ENCODE data around the gene KREMEN1.

The KREMEN1 gene

DNA sequence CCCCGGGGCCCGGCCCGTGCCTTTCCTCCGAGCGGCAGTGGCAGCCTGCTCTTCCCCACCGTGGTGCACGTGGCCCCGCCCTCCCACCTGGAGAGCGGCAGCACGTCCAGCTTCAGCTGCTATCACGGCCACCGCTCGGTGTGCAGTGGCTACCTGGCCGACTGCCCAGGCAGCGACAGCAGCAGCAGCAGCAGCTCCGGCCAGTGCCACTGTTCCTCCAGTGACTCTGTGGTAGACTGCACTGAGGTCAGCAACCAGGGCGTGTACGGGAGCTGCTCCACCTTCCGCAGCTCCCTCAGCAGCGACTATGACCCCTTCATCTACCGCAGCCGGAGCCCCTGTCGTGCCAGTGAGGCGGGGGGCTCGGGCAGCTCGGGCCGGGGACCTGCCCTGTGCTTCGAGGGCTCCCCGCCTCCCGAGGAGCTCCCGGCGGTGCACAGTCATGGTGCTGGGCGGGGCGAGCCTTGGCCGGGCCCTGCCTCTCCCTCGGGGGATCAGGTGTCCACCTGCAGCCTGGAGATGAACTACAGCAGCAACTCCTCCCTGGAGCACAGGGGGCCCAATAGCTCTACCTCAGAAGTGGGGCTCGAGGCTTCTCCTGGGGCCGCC lies 23.1 kb upstream of the KREMEN1 start:
- no peak for DNase-seq

- no peak for DNase-seq
Observed at GRCh38 chr22:29050457-29050856, 22.4 kb upstream of the KREMEN1 start.

DNA sequence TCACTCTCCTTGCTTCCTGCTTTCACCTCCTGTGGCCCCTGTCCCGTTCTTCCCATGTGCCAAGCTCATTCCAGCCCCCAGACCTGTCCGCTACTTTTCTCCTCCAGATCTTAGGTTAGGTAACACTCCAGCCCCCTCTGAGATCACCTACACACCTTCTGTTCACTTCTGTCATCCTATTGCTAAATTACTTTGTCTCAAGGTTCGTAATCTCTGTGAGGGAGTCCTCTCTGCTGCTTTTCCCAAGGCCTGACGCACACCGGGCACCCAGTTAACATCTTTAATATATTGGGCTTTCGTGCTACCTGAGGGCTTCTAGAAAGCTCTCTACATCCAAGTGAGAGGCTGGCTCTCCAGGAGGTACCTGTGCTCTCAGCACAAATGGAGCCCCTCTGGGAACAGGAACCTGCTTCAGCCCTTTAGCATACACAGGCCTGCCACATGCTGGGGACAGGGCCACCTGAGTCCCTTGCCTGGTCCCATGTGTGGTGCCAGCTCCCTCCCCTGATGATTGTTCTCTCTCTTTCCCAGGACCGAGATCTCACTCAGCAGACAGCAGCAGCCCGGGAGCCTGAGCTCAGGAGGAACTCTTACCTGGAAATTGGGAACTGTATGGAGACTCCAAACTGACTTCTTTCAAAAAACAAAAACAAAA lies 19.7 kb upstream of the KREMEN1 start:
- no peak for DNase-seq

DNA sequence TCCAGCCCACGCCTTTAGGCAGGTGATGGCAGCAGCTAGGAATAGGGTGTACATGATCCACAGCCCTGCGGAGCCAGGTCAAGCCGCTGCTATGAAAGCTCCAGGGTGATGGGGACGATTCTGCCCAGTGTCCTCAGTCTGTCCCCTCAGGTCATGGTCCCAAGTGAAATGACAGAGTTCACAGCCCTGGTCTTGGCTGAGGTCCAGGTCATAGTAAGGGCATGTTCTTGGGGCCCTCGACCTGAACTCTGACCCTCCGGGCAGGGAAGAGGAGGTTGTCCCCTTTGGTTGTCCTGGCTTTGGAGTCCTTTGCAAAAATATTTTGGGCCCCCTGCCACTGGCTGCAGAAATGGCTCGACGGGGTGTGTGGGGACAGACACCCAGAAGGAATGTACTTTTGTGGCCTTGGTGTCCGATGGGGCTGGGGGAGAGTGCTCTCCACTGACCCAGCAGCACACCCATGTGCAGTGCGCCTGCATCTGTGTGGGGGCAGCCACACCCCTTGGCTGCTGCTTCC lies 18.5 kb upstream of the KREMEN1 start:
- DNase-seq, result no peak

DNA sequence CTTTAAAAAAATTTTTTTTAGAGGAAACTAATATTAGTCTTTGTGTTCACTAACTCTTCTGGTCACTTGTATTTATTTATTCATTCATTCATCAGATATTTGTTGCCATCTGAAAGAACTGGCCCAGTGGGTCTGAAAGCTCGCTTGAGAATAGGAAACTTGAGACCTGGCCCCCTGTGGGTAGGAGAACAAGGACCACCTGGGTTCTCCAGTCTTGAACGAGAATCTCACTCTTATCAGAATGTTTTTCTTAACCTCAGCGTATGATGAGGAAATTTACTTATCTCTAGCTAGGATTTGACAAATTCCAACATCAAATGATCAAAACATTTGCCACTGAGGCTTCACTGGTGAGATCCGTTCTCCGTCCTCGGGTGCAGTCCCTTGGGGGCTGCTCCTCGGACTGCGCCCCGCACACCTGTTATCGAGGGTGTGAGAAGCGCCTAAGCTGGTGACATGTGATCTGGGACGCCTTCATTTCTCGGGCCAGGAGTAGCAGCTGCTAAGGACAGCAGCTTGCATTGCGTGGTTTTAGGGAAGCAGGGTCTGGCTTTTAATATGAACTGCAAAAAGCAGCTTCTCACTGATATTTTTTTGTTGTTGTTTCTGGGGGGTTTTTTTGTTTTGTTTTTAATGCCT lies 17.5 kb upstream of the KREMEN1 start:
- DNase-seq, result no peak

GRCh38 chr22:29056472-29056871 lies 16.4 kb upstream of the KREMEN1 start:
- DNase-seq, result no peak

DNA sequence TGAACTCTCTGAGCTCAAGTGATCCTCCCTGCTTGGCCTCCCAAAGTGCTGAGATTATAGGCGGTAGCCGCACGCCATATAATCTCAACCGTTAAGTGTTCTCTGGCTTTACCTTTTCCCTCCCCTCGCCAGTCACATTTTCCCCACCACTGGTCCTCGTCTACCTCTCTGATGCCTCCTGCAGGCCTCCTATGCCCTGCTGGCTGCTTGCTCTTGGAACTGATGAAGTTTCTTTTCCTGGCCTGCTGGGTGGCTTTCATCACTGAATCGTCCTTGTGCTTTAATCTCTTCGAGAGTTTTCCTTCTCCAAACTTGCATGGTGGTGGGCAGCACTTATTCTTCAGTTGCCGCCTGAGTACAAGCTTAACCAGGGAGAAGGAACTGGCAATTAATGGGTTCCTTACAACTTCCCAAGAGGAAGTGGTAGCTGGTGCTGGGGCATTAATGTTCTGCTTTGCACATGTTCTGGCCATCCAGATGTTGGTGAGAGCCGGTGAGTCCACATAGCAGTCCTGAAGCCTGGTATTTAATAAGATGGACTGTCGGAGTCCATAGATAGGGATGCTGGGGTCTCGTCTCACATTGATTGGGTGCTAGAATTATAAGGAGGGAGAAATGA lies 12.5 kb upstream of the KREMEN1 start:
- no peak for DNase-seq

DNA sequence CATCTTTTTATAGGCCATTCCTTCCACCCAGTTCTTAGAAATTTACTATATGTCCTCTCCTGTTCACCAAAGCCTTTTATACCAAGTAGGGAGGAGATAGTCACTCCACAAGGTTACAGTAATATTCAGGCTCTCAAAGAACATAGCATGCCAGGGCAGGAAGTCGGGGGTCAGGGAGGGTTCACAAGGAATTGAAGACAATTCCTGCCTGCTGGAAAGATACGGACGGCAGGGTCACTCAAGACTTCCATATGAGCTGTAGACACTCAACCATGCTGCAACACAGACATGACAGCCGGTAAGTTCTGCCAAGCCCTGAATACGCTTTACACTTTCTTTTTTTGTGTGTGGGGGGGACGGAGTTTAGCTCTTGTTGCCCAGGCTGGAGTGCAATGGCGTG lies 11.9 kb upstream of the KREMEN1 start:
- DNase-seq, result no peak

DNA sequence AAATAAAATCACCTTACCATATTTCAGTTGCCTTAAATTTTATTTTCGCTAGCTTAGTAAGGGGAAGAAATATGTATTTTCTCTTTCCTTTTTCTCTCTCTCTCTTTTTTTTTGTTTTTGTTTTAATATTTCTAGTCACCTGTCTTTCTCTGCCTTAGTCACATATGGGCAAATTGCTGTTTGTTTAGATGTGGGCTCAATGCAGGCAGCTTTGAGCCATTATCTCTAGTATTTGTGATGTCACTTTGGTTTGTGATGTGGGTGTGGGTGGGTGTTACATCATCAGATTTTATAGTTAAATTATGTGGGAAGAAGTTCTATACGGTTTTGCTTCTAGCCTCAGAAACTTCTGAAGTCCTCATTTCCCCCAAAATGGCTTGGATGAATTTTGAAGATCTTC lies 11.1 kb upstream of the KREMEN1 start, which contains the start of gene C22orf31:
TSS of gene C22orf31 (minus strand) at position 59 of the 400 bp plus-strand sequence. CDS start at position 20, 39 bp downstream.
- DNase-seq, result no peak

GRCh38 chr22:29062286-29062821 lies 10.5 kb upstream of the KREMEN1 start:
- DNase-seq, result no peak

GRCh38 chr22:29065468-29066190 lies 7.2 kb upstream of the KREMEN1 start:
- no peak for DNase-seq

GRCh38 chr22:29069463-29069862 lies 3.4 kb upstream of the KREMEN1 start:
- no peak for DNase-seq

DNA sequence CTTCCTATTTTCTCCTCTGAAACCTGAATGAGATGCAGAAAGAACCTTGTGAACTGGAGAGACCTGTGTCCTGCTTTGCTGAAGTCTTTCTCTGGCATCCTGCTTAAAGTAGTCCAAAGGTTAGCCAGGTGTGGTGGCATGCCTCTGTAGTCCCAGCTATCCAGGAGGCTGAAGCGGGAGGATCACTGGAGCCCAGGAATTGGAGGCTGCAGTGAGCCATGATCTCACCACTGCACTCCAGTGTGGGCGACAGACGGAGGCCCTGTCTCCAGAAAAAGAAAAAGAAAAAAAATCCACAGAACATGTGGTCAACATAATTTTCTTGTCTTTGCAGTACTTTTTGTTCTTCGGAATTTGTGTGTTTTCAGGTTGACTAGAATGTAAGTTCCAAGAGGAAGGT lies 2.3 kb upstream of the KREMEN1 start:
- DNase-seq, result no peak

DNA sequence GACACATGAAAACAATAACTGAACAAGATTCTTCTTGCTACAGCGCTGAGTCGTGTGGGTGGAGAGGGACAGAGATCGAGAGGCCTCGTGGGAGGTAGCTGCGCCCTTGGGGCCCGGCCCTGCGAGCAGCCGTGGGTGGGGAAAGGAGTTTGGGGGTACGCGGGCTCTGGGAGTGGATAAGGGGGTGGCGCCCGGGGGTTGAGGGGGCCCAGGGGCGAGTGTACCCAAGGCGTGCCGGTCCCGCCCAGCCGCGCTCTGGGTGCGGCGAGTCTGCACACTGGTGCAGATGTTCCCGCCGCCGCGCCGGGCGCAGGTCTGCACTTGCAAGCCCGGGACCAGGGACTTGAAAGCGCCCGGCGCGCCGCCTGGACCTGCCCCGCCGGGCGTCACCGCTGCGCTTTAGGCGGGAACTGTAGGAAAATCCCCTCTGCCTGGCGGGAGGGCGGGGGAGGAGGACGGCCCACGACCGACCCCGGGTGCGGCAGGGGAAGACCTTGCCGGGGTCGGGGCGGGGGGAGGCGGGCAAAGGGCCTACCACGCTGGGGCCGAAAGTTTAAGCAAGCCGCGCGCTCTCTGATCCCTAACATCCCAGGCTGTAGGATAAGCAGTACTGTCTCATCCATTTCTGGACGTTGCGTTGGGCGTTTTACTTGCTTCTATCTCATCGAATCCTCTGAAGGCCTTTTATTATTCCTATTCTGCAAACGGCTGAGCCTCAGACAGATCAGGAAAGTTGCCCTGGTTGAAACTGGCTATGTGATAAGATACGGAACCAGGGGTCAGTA lies 1.4 kb upstream of the KREMEN1 start:
- no peak for DNase-seq

GRCh38 chr22:29072193-29072978 lies 449 bp upstream of the KREMEN1 start:
- DNase-seq, result no peak

DNA sequence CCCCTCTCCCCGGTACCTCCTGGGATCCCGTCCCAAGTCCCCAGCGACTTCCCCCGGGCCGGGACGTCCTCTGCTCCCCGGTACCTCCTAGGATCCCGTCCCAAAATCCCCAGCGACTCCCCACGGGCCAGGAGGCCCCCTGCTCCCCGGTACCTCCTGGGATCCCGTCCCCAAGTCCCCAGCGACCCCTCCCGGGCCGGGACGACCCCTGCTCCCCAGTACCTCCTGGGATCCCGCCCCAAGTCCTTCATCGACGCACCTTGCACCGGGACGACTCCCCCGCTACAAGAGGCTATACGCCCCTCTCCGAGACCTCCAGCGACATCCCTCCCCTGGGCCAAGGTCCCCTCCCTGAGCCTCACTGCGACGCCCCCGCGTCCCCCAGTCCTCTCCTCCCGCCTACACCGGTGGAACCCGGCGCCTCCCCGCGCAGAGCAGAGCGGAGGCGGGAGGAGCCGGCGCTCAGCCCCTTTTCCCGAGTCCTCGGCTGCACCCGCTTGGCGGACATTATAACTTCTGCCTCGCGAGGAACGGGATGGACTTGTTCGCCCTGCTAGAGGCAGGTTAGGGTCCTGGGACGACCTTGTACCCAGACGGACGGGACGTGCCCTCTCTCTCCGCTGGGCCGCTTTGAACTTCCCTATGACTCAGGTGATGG lies 912 bp downstream of the KREMEN1 start:
- no peak for DNase-seq

DNA sequence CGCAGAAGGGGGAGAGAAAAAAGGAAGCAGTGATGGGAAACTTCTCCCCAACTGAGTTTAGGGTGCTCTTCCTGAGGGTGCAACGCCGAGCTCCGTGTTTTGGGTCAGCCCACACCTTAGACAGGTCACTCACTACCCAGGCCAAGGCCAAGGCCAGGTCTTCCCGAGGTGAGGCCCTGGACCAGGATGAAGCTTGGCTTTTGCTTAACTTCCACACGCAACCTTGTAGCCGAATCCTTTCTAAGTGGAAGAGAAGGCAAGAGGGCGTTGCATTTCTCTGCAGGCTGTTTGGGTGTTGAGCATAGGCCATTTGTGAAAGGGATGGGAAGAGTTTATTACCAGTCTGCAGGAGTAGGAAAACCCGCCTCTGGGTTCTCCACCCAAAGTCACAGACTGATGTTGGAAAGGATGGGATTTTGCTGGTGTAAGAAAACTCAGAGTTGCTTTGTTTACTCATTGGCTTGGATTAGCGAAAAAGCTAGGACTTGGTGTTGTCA lies 1.5 kb downstream of the KREMEN1 start:
- DNase-seq, result no peak

DNA sequence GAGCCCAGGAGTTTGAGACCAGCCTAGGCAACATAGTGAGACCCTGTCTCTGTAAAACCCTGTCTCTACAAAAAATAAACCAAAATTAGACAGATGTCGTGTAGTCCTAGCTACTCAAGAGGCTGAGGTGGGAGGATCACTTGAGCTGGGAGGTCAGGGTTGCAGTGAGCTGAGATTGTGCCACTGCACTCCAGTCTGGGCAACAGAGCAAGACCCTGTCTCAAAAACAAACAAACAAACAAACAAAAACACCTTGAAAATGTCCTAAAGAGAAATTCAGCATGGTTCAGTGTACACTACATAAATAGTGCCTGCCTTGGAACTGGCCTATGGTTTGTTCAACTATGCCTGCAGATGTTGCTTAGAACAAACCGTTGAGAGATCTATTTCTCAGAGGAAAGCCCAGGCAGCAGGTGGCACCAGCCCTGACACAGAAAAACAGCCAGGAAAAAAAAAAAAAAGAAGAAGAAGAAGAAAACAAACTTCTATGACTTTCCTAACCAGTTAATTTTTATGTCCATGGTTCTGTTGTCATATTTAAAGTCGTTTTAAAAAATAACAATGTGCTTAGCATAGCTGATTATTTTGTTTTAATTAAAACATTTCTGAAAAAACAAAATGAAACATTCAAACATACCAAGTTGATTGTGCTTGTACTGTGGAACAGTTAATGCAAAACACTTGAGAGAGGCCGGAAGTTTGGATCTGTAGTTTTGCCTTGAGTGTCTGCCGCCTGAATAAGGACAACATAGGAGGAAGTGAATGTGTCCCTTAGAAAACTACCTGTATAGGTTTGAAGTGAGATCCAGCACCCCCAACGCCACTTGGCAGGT lies 5.4 kb downstream of the KREMEN1 start:
- DNase-seq, result no peak

GRCh38 chr22:29078869-29079207 lies 6.0 kb downstream of the KREMEN1 start:
- no peak for DNase-seq
